ENCODE measurements around the gene SRSF1.
"Not testable (repeated sequence)": the region's sequence is repeated elsewhere in the genome, so short reads cannot be mapped to it uniquely, and the experiment has no call there.

Gene SRSF1, protein sequence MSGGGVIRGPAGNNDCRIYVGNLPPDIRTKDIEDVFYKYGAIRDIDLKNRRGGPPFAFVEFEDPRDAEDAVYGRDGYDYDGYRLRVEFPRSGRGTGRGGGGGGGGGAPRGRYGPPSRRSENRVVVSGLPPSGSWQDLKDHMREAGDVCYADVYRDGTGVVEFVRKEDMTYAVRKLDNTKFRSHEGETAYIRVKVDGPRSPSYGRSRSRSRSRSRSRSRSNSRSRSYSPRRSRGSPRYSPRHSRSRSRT

DNA sequence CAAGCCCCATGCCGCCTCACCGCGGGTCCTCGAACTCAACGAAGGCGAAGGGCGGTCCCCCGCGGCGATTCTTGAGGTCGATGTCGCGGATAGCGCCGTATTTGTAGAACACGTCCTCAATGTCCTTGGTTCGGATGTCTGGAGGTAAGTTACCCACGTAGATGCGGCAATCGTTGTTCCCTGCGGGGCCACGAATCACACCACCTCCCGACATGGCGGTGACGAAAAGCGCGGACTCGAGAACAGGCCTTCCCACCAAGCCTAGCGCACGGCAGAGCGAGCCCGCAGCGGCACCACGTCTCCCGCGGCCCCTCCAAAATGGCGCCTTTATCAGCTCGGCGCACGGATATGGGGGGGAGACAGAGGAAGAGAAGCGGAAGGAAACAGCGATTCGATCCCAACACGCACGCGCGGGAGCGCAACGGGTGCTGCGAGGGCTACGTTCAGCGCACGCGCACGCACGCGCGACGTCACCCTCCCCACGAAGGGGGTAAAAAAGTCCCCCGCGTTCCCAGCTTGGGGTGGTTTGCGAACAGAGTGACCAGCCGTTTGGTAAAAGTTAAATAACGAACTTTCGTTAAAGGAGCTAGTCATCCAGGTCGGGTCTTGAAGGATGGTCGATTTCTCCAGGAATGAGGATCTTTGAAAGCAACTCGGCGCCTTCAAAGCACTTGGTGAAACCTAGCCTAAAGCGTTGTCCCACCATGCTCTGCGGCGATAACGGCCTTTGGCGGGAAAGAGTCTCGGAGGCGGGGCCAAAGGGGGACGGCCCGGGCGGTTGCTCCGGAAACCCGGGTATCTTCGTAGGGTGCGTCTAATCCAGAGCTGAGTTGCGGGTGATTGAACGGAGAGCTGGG, at the start of gene SRSF1:
TSS of gene SRSF1 (minus strand) at position 323 of the 857 bp plus-strand sequence. CDS start at position 214, 109 bp downstream.
- DNase-seq = peak; percentile 98

DNA sequence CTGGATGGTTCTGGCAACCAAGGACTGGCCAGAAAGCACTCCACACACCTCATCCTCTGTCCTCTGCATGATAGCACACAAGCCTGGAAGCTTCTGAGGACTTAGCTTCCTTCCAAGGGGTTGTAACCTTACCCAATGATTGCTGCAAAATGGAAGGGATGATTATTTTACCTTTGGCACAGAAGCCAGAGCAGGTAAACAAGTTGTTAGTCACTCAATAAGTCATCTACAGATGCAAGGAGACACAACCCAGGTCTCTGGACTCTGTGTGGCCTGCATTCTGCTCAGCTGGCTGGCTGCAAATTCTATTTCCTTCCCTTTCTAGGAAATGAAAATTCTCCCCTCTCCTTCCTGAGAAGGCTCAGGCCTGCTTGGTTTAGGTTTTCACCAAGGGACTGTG, 49.4 kb upstream of the SRSF1 start:
- DNase-seq = no peak

DNA sequence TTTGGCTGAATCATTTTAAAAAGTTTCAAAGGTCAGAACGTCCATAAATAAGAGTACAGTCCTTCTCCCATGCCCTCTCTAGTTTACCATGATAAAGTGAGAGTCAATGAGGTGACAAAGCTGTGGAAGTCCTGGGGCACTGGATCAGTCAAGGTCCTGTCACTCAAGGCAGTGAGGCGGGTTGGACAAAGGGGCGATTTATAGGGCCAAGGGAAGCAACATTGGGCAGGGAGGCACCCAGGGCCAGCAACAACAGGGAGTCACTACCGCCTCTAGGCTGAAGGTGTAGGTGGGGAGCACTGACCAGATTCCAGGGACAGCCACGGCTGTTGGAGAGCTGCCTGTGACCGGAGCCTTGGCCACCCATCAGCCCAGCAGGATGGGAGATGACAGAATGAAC, 47.6 kb upstream of the SRSF1 start:
- DNase-seq = no peak

DNA sequence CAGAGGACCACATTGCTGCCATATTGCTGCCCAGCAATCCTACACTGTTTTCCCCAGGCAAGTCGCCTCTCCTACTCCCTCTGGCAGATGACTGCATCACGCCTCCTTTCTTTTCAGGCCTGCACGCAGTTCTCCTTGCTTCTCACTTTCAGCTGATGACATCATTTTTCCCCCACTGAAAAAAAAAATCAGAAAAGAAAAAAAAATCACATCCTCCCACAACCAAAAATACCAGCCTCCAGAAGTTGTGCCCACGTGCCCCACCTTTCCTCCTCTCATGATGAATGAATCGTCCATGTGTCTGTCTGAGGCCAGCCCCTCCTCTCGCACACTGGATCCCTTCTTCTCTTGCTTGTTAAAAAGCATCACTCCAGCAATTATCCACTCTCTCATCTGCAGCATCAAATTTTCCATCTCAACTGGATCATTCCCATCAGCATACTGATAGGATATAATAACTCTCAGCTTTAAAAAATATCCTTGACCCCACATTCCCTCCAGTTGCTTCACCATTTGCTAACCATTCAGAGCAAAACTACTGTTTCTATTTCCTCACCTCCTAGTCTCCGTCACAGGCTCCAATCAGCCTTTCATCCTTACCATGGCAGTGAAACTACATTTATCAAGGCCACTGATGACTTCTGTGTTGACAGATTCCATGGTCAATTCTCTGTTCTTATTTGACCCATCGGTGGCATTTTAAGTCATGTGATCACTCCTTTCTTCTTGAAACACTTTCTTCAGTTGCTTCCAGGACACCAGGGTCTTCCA, 46.1 kb upstream of the SRSF1 start:
- DNase-seq = no peak

DNA sequence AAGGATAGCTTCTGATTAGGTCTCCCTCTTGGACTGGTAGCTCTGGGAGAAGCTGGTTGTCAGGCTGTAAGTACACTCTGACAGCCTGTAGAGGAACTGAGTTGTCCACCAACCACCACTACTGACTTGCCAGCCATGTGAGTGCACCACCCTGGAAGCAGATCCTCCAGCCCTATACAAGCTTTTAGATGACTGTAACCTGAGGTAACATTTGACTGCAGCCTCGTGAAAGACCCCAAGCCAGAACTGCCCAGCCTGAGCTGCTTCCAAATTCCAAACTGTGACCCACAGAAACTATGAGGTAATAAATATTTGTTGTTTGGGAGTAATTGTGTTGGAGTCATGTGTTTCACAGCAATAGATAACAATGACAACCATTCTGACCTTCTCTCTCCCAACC, 45.4 kb upstream of the SRSF1 start:
- no peak for DNase-seq

DNA sequence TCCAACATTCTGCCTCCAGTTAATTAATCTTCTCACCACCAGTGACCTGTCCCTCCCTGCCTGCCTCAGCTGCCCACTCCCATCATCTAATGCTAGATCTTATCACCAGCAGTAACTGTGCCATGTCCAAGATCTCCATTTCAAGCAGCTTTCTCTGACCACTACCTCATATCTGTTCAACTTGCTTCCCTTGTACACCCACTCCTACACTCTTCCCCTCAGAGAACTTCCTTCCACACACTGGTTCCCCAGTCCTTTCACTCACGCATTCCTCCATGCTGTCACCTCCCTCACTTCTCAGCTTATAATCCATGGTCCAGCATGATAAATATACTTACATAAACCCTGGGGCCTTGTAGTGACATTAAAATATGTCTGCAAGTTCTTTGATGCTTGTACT, 44.4 kb upstream of the SRSF1 start:
- no peak for DNase-seq

DNA sequence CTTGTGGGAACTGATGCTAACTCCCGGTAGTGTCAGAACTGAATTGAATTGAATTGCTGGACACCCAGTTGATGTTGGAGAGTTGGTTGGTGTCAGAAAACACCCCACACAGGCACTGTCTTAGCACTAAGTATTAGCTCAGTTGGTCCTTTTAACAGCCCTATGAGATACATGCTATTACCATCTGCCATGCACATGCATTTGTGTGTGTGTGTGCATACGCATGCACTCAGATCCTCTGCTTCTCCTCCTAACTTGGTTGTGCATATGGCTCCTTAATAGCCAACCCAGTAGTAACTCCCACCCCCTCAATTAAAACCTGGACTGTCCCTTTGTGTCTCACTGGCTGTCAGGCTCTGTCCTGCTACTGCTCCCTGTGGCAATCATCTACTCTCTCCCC, 43.9 kb upstream of the SRSF1 start:
- DNase-seq = no peak

DNA sequence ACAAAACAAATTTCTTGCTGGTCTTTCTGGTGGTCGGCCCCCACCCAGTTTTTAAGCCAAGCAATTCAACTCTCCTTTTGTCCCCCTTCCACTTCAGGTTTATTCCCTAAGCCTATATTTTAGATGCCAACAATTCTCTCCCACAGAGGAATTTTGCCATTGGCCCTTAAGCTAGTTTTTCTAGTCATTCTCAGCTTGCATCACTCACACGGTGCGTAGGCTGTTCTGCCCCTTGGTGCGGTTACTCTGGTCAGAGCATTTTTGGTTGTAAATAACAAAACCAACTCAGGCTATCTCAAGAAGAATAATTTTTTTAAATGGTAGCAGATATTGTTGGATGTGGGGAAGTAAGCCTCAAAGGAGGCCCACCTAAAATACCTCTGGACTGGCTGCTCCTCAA, 42.5 kb upstream of the SRSF1 start:
- DNase-seq = no peak

DNA sequence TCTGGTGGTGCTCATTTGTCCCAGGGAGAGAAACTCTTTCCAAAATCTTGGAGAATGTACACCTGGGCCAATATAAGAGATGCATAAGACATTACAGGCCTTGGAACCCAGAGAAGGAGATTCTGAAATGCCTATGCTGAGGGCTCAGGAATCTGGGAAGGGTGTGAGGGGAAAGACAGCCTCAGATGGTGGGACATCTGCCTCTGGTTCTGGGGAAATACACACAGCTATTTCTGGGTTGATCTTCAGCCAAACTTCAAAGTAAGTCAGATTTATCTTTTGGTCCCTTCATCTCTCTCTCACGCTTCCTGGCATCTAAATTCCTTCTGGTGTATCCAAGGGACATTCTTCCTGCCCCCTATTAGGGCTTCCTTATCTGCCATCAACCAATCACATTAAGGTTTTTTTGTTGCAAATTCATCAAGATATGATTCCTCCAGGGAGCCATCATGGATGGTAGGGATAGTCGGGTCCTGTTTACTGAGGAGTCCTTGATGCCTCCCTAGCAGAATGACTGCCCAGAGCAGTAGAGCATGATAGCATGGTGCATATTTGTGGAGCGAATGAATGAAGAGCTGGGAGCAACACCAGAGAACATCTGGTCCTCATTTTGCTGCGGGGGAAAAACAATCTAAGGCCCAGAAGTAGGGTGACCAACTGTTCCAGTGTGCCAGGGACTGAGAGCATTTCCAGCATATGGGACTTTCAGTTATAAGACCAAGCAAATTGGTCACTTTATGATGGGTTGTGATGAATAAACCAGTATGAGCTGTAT, 40.5 kb upstream of the SRSF1 start:
- DNase-seq = peak; percentile 14

DNA sequence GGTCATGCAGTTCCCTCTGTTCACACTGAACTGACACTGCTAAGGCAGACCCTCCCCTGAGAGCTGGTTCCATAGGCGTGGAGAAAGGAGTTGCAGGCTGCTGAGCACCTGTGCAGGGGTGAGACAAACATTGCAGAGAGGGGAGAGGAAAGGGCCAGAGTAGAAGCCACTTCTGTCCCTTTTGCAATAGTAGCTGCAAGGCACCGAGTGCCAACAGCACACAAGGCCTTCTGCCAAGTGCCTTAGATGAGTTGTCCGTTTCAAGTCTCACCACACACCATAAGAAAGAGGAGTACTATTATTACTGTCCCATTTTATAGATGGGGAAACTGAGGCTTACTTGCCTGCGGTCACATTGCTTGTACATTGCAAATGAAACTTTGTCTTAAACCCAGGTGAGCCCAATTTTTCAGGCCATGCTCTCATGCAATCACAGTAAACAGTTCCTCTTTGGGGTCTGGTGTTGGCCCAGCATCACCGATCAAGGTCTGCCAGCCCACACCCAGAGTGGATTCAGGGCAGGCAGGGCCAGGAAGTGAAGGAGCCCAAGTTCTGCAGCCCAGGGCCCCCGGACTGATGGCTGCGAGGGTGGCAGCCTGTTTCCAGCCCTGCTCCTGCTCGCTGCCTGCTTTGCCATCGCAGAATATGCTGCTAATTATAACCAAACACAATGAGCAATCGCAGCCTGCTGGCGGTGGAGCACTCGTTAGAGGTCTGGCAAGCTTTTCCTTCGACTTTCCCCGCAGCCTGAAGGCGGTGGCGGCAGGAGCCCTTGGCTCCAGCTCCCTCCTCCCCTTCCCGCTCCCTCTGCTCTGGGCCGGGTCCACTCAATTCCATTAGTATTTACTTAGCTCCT, 39.4 kb upstream of the SRSF1 start:
- peak; percentile 48 for DNase-seq

DNA sequence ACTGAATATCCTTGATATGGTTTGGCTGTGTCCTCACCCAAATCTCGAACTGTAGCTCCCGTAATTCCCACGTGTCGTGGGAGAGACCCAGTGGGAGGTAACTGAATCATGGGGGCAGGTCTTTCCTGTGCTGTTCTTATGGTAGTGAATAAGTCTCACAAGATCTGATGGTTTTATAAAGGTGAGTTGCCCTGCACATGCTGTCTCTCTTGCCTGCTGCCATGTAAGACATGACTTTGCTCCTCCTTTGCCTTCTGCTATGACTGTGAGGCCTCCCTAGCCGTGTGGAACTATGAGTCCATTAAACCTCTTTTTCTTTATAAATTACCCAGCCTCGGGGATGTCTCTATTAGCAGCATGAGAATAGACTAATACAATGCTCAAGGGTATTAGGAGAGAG, 37.2 kb upstream of the SRSF1 start:
- not testable (repeated sequence) for DNase-seq

DNA sequence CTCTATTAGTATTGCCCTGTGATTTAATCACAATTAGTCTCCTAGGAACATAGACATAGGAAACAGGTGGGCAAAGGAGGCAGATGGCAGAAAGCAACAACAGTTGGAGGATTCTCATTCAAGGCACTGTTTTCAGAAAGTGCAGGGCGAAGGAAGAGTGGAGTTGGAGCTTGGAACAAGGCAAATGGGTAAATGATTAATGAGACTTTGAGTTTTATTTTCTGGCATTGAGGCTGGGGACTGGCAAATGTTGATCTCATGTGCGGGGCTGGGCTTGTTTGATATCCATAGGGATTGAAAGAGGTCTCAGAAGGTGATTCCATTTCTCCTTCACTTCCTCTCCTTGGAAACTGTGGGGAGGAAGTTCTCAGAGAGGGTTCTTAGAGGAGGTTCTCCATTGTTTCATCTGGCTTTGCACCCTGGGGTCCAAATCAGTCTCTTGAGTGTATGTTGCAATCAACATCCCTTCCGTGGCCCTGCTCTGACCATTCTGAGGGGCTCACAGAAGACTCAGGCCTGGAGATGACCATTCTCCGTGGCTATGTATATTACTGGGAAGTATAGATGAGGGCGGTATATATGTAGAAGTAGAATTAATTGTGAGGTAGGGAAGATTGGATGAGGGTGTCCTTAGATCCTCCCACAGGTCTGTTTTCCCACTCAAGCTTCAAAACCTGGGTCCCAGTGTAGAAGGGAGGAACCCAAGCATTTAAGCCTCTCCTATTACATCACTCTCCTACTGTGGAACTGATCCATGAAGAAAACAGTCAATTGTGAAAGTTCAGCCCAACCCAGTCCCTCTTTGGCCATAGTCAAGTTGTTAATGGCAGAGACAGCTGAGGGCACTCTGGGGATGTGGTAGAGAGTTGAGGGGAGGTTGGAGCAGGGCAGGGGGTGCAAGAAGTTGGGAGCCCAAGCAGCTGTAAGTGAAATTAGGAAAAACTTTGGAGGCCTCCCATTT, 36.5 kb upstream of the SRSF1 start:
- DNase-seq = no peak

DNA sequence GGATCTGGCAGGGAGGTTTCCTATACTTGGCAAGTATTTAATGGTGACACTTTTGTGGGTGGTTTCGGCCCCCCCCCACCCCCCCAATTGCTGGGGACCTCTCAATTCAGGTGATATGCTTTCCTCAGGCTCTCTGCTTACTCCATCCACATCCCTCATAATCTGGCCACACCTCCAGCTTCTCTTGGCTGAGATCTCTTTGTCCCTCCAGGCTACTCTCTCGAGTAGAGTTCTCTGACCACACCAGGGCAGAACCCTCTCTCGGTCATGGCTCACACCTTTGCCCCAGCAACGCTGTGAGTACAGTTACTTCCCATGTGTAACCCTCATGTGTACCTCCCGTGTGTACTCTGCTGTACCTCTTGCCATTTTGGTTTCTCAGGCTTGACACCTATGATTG, 34.1 kb upstream of the SRSF1 start:
- no peak for DNase-seq

DNA sequence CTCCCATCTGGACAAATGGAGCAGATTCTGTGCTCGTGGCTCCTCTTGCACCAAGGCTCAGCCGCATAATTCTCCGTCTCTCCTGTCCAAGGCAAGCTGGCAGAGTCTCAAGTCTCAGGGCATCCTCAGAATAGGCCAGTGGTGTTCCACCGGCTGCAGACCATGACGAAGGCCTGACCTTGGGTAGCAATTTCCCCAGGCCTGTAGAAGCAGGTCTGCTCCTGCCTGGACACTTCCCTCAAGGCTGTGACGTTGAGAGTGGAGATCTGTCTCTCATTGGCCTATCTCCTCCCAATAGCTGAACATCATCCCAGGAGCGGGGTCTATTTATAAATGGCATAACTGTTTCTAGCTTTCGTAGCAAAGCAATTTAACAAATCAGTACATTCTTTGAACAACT, 33.3 kb upstream of the SRSF1 start:
- DNase-seq = no peak

DNA sequence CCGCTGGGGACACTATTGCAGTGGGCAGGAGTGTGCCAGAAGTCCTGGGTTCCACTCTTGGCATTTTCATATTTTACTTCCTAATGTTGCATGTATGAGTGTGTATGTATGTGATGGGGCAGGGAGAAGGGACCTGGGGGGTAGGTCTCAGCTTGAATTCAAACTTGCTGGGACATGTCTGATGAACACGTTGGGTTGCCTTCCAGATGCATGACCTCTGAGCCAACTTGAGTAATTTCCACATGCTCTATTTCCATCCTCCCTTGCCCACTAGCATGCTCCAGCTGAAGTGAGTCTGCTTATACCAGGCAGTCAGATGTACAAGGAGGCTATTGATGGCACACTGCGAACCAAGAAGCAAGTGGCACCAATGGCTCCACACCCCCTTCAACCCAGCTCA, 32.9 kb upstream of the SRSF1 start:
- DNase-seq = no peak

DNA sequence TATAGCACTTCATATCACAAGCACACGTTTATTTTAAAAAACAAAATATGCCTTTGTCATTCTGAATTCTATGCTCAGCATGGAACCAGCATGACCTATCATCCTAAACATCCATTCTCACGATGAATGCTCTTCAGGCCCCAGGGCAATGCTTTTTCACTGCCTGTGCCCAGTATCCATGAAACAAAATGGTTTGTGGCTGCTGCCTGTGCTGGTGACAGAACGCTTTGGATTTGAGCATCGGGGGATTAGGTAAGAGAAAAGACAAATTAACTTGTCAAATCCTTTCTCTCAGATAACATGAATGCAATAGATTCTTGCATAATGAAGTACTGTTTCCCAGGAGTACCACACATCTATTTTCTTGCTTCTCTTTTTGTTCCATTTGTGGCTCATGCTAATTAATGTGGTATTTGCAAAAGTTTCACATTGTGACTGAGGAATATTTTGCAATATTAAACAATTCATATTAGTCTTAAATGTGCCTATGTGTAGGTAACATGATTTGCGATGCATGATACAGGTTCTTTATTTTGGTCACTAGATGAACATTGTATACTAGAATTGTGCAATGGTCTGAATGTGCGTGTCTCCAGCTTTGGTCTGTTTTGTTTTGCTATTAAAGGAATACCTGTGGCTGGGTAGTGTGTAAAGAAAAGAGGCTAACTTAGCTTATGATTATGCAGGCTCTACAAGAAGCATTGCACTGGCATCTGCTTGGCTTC, 25.8 kb upstream of the SRSF1 start:
- no peak for DNase-seq

DNA sequence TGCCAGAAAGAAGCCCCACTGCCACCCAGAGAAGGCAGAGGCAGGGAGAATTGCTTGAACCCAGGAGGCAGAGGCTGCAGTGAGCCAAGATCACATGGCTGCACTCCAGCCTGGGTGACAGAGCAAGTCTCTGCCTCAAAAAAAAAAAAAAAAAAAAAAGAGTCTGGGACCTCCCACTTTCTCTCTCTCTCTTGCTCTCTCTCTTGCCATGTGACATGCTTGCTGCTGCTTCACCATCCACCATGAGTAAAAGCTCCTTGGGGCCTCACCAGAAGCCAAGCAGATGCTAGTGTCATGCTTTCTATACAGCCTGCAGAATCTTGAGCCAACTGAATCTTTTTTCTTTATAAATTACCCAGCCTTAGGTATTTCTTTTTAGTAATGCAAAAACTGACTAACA, 21.5 kb upstream of the SRSF1 start:
- no peak for DNase-seq

DNA sequence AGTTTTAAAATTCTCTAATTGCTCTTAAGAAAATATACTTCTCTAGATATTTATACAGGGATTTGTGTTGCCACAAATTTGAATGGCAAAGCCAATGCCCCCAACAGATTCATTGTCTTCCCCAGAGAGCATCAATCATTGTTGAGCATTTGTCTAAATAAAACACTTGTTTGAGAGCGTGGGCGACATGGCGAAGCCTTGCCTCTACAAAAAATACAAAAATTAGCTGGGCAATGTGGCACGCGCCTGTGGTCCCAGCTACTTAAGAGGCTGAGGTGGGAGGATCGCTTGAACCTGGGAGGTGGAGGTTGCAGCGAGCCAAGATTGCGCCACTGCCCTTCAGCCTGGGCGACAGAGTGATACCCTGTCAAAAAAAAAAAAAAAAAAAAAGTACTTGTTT, 13.4 kb upstream of the SRSF1 start:
- DNase-seq = no peak

DNA sequence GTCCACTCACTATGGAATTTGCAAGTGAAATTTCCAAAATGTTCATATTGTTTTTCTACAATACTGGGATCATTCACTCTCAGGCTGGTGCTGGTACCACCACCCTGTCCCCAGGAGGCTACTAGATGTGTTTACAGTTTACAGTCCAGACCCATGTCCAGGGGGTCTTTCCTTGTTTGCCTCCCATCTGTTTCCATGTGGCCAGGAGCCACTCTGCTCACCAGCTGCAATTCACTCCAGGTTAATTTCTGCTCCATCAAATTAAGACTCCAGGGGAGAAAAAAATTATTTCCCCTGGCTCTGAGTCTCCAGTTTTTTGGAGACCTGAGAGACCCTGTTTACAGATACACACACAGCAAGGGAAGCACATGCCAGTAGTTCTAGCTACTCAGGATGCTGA, 12.5 kb upstream of the SRSF1 start:
- DNase-seq = no peak

DNA sequence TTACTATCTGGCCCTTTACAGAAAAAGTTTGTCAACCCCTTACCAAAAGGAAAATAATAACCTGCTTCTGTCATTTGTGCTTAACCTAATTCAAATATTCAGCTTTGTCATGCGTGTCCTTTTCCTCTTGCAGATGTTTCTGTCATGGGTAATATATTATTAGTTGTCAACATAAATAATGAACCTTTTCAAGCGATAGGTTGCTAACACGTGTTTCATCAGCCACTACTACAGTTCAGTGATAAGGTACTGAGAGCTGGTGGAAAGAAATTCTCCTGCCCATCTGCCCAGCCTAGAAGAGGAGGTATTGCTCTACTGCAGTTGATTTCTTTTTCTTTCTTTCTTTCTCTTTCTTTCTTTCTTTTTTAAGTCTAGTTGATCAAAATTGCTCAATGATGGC, 12.0 kb upstream of the SRSF1 start:
- no peak for DNase-seq

Measured in NCI-H1694 treated with DMSO at 0.1 percent for 48 hours (cell line).